GM18502 (cell line): Measurements from ENCODE around the gene STARD4.
A peak's percentile ranks its signal among the peaks of the same experiment; 100 is the strongest.

Experiments
- ATAC-seq: cut with Tn5 transposase; IDR thresholded peaks from one replicate; pipeline ENCODE4 v1.9.1; 2021; ENCODE audit warnings: mild to moderate bottlenecking; ENCODE audit not compliant: unreplicated experiment, poor library complexity

The STARD4 gene

GRCh38 chr5:111530298-111530740 lies 18.0 kb upstream of the STARD4 start:
- ATAC-seq: peak; percentile 94

GRCh38 chr5:111528056-111528455 lies 15.7 kb upstream of the STARD4 start:
- ATAC-seq: no peak

DNA sequence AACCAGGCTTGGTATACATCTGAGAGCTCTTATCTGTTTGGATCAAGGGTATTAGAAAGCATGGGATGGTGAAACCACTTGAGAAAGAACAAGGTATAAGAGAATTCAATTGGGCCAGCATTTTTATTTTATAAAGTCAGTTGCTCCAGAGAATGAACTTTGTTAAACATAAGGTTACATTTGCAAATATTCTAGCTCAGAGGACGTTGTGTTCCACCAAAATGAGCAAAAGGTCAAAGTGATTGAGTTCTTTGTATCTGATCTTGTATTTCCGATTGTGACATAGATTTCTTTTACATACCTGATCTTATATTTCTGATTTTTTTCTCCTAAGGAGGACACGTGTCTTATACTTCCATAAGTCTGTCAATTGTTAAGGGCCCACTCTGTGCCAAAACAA lies 8.6 kb upstream of the STARD4 start:
- no peak for ATAC-seq

- no peak for ATAC-seq
Measured at GRCh38 chr5:111518777-111519176, 6.4 kb upstream of the STARD4 start.

GRCh38 chr5:111517853-111518501 lies 5.6 kb upstream of the STARD4 start:
- peak; percentile 61 for ATAC-seq

DNA sequence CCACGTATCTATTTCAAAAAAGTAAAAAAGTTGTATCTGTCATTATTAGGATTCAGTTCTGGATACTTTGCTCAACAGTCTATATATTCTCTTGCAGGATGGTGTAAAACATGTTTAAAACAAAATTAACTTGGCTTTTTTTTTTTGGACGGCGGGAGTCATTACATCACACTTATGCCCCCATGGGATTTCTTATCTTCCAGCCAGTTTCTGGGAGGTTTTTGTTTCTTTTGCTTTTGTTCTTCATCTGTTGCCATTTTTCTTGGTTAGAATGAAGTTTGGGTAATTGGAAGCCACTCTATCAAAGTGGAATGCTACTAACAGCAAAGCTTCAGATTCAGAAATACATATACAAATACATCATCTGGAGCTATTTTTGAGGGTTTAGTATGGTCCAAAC lies 1.8 kb upstream of the STARD4 start:
- ATAC-seq: no peak

- ATAC-seq: no peak
Measured at GRCh38 chr5:111513131-111513520, 791 bp upstream of the STARD4 start.

GRCh38 chr5:111511831-111512374 lies 432 bp downstream of the STARD4 start:
- peak; percentile 9 for ATAC-seq

DNA sequence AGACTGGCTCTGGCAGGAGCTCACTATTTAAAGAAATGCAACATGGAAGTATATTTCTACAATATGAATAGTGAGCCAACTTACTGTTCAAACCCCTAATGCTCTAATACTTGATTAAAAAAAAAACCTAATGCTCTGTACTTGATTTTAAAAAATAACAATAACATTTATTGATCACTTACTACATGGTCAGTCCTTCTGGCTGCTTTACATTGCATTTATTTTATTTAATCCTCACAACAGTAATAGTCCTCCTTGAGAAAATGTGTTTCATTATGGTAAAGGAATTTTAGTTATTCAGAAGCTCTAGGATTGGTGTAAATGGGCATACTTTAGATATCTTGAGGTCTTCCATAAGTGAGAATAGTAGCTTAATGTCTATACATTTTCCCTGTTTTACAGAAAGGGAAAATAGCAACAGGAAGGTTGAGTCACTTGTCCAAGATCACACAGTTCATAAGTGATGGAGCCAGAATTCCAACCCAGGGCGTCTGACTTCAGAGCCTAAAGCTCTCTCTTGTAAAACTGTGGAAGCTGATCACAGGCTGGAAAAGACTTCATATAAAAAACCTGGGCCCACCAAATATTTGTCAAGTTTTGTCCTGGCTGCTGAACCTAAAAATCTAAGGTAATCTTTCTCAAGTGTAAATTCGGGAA lies 1.0 kb downstream of the STARD4 start:
- no peak for ATAC-seq

DNA sequence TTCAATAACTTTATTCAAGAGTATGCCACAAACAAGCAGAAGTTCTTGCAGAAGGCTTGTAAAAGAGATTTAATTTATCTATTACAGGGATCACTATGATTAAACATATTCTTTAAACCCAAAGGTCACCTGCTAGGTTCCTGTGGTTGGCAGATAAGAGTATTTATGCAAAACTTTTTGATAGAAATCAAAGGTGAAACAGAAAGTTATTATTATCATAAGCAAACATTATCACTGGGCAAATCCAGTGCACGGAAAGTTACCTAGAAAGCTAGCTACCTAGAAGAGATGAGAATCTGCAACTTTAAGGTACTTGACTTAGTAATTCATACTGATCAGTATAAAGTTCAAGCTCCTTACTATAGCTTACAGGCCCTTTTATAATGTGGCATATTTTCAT lies 3.2 kb downstream of the STARD4 start:
- ATAC-seq: no peak

- ATAC-seq: no peak
Measured at GRCh38 chr5:111507276-111507675, 5.1 kb downstream of the STARD4 start.

DNA sequence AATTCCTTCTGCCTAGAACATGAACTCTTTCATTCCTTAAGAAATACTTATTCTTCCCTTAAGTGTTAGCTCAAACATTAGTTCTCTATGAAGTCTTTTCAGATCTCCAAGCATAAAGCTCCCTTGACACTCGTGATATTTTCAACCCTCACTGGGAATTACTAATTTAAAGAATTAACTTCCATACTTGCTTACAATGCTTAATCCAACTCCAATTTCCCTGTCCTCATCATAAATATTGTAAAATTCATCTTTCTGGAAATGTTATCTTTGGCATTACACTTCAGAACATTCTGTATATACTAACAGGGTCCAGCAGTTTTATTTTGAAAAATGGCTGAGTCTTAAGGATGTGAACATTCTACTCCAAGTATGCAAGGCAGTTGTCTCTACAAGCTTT lies 7.2 kb downstream of the STARD4 start:
- ATAC-seq: no peak

DNA sequence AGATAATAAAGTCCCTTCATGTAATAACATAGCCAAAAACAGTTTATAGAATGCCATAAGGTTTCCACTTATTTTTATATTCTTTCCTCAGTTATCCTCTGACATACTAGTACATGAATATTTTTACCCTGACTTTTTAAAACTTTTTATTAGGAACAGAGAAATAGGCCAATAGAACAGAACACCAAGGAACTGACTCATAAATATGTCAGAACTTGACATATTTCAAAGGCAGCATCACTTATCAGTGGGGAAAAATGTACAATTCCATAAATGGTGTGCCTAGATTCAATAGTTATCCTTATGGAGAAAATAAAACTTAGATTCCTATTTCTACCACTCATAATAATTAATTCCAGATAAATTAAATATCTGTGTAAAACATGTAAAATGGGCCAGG lies 9.4 kb downstream of the STARD4 start:
- no peak for ATAC-seq

DNA sequence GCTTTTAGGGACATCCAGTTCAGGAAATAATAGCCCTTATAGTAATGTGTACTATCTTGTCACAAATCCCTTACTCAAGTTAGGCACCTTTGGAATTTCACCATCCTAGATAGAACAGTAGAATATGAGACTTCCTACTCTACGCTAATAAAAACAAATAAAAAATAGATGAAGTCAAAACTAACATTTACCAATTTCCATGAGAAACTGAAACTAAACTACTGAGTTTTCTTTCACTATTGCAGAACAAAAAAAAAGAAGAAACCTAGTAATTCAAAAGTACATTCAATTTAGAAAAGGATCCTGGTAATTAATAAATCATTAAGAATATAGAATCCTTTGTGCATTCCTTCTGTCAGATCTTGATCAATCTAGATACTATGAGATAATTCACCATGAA lies 14.0 kb downstream of the STARD4 start:
- no peak for ATAC-seq

DNA sequence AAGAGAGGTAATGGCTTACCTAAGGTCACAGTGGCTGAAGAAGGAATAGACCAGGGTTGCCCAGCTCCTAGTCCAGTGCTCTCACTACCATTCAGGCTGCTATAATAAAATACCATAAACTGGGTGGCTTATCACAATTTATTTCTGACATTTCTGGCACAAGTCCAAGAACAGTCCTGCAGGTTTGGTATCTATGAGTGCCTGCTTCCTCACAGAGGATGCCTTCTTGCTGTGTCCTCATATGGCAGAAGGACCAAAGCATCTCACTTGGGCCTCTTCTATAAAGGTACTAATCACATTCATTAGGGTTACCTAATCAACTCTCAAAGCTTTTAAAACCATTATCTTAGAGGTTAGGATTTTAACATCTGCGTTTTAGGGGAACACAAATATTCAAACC lies 17.2 kb downstream of the STARD4 start:
- no peak for ATAC-seq

- ATAC-seq: no peak
Measured at GRCh38 chr5:111494355-111494999, 17.9 kb downstream of the STARD4 start.

DNA sequence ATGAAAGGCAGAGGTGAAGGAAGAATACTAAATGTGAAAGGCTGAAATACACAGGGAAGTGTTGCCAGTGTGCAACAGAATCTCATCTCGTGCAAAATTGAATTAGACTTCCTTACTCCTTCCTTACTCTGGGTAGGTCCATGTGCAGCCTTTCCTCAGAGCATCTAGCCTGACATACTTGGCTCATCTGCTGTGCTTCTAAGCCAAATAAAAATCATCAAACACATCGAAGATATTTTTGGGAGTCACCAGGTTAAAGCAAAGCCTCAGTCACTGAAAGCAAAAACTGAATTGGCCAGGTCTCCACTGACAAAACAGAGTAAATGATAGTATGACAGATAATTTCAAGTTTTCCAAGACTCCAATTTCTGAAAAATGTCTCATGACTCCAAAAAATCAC lies 19.3 kb downstream of the STARD4 start:
- ATAC-seq: no peak

DNA sequence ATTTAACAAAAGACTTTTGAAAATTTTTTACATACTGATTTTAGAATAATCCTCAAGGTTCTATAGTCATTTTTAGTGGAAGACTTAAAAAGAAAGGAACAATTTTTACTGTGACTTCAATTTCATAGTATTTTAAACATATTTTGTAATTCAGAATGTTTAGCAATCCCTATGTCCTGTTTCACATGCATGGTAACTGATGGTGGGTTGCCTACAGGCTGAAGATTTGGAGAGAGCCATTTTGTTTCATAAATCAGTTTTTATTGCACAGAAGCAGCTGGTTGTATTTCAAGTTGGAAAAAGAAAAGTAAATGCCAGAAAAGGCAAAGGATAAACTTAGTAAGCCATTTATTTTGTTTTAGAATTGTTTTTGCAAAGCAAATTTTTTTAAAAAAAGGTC lies 24.0 kb downstream of the STARD4 start:
- no peak for ATAC-seq

DNA sequence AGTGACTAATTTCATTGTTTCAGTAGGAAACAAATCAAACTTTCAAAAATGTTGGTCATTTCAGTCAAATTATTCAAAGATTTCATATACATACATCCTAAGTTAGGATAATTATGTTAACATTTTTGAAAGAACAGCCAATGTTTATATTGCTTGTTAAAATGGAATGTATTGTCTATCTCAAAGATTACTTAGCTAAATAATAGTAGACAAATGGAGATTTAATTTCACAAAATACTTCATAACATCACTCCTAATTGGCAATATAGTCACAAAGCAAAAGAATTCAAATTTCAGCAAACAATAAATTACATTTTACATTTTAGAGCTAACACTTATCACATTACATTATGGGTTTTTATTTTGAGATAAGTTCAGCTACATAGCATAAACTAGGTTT lies 25.4 kb downstream of the STARD4 start:
- ATAC-seq: no peak

DNA sequence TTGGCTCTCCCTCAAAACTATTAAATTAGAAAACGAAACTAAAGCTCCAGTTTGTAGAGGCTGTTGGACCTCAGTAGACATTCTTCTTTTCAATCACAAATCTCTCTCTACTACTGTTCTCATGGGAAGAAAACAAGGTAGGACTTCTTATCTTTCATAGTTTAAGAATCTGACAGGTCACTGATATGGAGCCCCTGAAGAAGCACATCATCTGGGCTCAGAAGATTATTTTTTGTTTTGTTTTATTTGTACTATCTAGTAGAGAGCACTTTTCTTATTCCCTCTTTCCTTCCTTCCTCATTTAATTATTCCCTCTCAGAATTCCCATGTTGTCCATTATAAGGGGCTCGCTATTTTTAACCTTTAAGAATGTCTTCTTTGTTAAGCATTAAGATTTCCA lies 26.3 kb downstream of the STARD4 start:
- no peak for ATAC-seq

DNA sequence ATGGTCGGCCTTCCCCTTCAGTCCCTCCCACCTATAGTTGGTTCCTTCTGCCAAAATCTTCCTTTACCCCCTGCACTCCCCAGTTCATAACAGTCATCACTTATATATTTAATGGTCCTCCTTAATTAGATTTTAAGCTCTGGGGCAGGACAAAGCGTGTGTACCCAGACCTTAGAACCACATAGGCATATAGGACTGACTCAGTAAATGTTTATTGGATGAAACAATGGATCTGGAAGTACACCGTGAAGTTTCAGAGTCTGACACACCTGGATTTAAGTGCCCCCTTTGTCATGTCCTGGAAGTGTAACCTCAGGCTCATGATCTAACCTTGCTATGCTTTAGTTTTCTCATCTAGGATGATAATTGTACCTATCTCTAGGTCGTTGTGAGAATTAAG lies 32.0 kb downstream of the STARD4 start:
- no peak for ATAC-seq

GRCh38 chr5:111478898-111479297 lies 33.4 kb downstream of the STARD4 start:
- ATAC-seq: no peak
